ENCODE results near the gene ZNF554.
"Not testable (repeated sequence)": the region's sequence is repeated elsewhere in the genome, so short reads cannot be mapped to it uniquely, and the experiment has no call there.

The ZNF554 gene

DNA sequence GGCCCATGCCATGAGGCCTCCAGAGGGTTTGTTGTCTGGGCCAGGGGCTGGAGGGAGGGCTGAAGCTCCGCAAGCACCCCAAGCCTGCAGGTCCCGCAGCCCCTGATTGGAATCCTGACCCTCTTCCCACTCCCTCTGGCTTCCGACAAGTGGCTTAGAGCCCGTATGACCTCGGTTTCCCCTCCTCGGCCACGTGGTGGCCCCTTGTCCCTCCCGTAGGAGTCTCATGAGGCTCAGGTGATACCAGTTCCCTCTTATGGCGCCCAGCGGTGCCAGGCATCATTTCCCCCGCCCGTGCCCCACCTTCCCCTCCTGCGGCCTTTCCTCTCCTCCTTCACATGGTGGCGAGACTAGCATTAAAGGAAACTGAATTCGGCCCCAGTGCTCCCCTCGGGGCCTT lies 28.2 kb upstream of the ZNF554 start:
- no peak for ATAC-seq

DNA sequence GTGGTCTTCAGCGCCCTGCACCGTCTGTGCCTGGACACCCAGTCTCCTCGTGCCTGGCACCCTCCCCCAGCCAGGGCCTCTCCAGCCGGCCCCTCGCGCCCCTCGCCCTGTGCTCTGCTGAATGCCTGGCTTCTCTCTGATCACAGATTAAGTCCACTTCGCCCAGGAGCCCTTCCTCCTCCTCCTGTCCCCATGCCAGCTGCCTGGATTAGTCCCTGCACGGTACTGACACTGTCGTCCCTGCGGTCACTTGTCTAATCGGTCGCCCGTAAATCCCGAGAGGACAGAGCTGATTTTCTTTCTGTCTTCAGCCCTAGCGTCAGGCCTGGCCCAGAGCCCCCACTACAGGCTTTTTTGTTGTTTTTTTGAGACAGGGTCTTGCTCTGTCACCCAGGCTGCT lies 27.8 kb upstream of the ZNF554 start:
- ATAC-seq: no peak

DNA sequence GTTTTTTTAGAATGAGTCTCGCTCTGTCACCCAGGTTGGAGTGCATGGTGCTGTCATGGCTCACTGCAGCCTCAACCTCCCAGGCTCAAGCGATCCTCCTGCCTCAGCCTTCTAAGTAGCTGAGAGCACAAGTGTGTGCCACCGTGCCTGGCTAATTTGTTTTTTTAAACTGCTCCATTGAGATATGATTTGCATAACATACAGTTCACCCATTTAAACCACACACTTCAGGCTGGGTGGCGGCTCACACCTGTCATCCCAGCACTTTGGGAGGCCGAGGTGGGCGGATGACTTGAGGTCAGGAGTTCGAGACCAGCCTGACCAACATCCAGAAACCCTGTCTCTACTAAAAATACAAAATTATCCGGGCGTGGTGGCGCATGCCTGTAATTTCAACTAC lies 27.0 kb upstream of the ZNF554 start:
- ATAC-seq: not testable (repeated sequence)

DNA sequence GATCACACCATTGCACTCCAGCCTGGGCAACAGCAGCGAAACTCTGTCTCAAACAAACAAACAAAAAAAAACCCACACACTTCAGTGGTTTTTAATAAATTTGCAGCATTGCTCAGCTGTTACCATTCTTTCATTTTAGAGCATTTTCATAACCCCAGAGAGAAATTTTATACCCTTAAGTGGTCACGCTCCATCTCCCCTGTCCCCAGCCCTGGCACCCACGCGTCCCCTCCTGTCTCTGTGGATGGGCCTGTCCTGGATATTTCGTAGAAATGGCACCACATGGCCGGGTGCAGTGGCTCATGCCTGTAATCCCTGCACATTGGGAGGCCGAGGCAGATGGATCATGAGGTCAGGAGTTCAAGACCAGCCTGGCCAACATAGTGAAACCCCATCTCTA lies 26.5 kb upstream of the ZNF554 start:
- ATAC-seq: no peak

DNA sequence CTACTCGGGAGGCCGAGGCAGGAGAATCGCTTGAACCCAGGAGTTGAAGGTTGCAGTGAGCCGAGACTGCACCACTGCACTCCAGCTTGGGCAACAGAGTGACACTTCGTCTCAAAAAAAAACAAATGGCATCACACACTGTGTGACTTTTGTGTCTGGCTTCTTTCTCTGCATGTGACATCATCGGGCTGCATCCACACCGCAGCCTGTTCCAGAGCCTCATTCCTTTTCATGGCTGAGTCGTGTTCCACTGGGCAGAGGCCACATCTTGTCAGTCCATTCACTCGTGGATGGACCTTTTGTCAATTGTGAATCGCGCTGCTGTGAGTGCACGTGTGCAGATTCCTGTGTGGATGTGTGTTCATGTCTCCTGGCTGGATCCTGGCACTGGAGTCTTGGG lies 26.1 kb upstream of the ZNF554 start:
- no peak for ATAC-seq

DNA sequence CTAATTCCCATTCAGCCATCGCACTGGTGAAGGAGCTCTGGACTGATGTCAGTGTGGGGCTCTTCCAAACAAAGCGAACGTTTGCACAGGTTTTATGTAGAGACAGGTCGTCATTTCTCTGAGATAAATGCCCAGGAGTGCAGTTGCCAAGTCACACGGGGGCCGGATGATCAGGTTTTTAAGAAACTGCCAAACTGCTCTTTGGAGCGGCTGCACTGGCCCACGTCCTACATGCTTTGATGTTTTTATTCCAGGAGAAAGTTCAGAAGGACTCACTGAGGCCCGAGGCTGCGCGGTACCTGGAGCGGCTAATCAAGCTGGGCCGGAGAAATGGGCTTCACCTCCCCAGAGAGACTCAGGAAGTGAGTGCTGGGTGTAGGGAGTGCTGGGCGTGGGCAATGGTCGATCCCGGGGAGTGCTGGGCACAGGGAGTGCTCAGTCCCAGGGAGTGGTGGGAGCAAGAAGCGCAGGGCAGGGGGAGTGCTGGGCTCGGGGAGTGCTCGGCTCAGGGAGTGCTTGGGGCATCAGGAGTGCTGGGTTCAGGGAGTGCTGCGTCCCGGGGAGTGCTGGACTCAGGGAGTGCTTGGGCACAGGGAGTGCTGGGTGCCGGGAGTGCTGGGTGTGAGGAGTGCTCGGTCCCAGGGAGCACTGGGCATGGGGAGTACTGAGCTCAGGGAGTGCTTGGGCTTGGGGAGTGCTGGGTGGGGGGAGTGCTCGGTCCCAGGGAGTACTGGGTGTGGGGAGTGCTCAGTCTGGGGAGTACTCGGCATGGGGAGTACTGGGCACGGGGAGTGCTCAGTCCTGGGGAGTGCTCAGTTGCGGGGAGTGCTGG lies 23.6 kb upstream of the ZNF554 start:
- no peak for ATAC-seq

DNA sequence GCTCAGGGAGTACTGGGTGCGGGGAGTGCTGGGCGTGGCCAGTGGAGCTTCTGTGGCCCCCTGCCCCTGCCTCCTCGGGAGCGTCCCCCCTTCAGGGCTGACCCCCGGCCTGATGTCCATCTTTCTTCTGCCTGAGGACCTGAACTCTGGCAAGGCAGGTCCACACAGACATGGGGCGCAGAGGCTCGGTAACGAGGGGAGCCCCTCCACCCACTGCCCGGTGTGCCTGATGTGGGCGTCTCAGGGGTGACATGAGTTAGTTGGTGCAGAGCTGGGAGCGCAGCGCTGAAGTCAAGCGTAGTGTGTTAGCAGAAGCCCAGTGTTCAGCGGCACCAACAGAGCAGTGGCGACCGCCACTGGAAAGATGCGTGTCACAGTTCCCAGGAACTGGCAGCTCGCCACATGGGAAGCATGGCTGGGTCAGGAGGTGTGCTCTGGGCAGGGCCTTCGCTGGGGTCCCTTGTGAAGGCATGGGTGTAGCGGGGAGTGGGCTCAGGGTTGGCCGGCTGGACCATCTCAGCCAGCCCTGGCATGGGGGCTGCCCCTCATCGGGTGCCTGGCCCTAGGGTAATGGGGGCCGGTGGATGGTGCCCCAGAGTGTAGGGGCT lies 22.9 kb upstream of the ZNF554 start:
- ATAC-seq: no peak

DNA sequence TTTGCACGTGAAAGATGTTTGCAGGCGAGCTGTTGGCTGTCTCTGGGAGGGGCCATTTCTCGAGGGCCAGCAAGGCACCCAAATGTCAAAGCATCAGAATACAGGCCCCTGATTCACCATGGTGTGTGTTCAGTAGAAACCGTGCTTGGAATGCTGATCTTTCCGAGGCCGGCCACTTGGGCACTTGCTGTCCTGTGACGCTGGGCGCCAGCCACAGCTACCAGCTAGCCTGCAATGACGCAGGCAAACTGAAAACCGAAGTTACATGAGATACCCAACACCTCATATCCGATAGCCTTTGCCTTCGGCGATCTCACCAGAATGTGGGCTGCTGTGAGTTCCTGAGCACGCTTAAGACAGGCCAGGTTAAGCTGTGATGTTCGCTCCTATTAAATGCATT lies 22.4 kb upstream of the ZNF554 start:
- ATAC-seq: no peak

DNA sequence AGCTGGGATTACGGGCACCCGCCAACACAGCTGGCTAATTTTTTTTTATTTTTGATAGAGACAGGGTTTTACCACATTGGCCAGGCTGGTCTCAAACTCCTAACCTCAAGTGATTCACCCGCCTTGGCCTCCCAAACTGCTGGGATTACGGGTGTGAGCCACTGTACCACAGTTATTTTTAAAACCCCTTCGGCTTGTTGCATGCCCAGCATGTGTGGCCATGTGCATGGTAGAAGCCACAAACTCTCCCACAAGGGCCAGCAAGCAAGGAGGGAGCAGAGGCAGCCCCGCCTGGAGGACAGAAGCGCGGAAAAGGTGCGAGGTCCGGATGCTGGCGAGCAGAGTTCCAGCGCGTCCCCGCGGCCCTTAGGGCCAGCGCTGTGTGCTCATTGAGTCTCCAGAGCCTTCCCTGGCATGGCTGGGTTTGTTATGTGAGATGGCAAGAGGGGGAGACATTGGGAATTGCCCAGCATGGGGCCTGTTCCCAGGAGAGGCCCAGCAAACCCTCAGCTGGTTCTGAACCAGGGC lies 21.4 kb upstream of the ZNF554 start:
- no peak for ATAC-seq

DNA sequence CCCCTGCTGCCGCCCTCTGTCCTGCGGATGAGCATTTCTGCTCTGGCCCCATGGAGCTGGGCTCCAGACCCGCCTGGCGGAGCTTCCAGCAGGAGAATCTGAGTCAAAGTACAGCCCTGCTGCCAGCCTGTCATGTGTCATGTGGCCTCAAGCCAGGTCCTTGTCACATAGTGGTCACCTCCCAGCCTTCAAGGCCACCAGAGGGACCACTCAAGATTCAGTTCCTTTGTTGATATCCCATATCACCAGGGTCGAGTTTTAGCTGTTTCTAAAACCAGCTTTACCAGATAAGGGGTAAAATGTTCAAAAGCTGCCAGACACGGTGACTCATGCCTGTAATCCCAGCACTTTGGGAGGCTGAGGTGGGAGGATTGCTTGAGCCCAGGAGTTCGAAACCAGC lies 20.9 kb upstream of the ZNF554 start:
- no peak for ATAC-seq

DNA sequence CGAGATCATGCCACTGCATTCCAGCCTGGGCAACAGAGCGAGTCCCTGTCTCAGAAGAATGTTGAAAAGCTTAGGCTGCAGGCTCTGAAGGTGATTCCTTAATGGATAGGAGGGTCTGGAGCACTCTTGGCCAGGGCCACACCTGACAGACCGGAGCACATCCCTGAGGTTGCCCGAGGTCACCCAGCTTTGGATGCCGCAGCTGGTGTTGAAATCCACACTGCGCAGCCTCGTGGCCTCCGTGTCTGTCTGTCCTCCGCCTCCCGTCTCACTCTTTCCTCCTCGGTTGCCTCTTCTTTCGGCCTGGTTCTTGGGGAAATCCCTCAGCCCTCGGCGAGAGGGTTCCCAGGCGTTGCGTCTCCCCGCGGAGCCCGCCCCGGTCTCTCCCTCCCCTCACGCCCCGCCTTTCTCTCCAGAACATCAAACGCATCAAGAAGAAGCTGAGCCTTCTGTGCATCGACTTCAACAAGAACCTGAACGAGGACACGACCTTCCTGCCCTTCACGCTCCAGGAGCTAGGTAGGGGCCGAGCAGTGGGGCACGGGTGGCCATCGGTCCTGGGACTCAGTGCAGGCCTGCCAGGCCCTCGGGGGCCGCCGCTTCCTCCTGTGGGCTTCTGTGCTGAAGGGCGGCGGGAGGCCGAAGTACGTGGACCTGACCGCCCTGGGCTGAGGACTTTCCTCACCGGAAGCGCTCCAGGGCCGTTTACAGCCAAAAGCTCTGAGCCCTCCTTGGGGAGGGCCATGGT lies 20.2 kb upstream of the ZNF554 start:
- ATAC-seq: no peak

DNA sequence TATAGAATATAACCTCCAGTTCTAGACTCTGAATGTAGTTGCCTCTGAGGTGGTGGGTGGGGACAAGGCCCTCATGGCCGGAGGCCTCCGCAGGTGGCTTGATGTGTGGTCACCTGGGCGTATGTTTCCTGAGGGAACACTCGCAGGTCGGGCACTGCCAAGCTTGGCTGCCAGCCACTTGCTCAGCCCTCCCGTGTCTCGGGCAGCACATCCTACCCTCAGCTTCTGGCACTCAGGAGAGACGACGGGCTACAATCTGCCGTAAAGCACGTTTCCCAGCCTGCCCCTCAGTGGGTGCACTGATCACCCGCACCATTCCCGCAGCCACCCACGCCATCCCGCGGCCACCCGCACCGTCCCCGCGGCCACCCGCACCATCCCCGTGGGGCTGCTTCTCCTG lies 19.2 kb upstream of the ZNF554 start:
- no peak for ATAC-seq

DNA sequence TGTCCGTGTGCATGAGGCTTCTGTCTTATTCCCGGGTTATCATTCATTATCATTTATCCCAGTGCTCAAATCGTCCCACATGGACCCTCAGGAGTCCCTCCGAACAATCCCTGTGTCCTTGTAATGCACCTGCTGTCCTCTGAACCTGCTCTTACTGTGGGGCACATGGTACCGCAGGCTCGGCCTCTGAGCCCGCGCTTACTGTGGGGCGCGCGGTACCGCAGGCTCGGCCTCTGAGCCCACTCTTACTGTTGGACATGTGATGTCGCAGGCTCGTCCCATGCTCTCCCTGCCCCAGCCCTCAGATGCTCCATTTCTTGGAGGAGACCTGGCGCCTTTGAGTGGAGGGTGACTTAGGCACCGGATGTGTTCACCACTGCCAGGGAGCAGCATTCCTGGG lies 16.8 kb upstream of the ZNF554 start:
- no peak for ATAC-seq

DNA sequence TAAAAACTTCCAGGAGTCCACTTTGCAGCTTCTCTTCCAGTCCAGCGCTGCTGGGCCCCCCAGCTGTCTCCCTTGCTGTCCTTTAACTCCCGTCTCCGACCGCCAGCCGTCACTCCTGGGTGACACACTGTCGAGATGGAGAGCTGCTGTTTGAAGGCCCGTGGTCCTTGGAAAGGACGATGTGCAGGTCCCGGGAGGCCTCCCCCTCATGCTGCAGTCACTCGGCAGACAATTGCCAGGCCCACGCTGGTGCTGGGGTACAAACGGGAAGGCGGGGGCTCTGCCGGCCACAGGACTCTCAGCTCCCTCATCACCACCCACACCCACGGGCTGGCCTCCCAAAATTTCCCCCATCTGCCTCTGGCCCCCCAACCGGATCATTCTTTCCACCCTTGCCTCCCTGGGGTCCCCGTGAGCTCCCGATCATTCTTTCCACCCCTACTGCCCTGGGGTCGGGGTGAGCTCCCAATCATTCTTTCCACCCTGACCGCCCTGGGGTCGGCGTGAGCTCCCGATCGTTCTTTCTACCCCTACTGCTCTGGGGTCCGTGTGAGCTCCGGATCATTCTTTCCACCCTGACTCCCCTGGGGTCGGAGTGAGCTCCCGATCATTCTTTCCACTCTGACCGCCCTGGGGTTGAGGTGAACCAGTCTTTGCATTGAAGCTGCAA lies 16.0 kb upstream of the ZNF554 start:
- no peak for ATAC-seq

DNA sequence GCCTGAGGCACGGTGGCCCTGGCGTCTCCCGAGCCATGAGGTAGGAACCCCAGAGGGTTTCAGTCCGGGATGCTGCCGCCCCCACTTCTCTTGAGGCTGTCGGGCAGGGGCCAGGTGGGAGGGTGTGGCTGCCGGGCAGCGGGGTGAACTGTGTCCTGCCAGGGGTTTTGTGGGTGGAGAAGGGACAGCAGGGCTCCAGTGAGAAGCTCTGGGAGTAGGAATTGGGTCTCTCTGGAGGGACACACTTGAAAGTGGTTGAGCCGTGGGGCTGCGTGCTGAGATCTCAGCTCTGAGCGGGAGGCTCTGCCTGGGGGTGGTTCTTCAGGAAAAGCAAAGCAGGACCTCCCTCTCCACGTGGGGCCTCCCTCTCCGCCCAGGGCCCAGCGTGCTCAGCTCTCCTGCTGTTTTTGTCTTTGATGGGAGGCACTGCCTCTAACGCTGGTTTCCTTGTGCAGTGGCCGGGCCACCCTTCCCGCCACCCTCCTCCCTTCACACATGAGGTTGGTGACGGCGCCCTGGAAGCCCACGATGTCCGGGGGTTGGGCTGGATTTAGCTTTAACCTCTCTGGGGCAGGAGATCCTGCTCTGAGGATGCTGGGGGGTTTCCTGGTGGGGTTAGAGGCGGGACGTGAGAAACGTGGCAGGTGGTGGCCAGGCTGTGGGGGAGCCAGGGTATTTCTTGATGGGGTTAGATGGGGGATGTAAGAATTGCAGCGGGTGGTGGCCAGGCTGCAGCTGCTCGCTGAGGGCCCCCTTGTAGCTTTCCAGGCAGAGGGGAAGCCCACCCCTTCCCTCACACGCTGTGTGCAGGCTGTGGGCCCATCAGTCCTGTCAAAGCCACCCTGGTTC lies 15.3 kb upstream of the ZNF554 start:
- ATAC-seq: no peak

DNA sequence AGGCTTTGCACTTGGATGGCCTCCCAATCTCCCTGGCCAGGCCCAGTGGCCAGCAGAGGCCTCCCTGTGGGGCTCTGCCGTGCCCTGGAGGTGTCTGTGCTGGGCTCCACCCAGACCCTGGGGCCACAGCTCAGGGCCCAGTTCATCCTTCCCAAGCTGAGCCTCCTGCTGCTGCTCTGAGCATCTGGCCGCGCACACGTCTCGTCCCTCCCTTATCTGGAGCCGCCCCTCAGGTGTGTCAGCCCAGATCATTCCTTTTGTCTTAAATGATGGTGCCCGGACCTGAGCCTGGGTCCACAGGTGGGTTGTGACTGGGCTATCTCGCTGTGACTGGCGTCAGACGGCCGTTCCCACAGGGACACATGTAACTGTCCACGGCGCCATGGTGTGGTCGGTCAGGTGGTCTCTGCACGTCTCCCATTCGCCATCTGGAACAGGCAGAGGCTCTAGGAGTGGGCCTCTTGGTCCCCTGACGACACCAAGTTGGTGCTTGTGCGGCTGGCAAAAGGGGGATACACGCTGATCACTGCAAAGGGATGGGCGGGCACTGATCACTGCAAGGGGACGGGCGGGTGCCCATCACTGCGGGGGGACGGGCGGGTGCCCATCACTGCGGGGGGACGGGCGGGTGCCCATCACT lies 14.3 kb upstream of the ZNF554 start:
- ATAC-seq: no peak

DNA sequence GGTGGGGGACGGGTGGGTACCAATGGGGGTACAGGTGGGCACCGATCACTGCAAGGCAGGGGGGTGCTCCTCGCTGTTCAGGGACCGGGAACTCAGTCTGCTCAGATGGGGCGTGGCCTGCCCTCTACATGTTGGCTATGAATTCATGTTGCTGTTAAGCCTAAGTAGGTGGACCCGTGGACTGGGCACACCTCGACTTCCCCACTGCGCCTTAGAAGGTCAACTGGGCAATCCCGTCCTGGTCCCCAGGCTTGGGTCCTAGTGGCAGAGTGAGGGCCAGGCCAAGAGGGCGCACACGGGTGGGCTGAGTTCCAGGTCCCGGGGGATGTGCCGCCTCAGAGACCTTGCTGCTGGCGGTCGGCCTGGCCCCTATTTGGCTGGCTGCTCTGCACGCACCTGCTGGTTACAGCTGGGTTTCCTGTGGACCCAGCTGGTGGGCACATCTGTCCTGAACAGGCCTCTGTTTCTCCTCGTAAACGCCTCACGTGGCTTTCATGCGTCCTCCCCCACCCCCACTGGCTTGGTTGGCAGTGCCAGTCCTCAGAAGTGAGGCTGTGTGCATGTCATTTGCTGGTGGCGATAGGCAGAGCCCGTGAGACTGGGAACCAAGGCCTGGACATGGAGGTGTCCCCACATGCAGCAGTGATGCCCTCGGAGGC lies 13.5 kb upstream of the ZNF554 start:
- no peak for ATAC-seq

DNA sequence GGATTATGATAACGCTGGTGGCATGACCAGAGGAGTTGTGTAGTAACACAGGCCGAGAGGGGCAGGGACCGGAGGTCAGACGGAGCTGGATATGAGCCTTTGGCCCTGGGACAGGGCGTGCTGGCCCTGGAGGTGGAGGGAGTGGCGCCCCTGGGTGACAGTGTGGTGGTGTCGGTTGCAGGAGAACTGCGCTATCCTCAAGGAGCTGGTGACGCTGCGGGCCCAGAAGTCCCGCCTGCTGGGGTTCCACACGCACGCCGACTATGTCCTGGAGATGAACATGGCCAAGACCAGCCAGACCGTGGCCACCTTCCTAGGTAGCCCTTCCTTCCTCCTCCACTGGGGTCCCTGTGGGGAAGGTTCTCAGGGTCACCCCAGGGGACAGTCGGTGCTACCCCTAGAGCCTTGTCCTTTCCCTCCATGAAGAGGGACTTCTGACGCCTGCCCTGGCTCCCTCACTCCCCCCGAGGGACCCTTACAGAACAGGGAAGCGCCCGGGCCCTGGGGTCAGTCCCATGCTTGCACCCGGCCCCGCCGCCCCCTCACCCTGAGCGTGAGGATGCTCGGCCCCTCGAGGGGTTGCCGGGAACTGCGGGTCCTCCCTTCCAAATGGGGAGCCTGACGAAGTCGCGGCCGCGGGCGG lies 12.8 kb upstream of the ZNF554 start:
- no peak for ATAC-seq

DNA sequence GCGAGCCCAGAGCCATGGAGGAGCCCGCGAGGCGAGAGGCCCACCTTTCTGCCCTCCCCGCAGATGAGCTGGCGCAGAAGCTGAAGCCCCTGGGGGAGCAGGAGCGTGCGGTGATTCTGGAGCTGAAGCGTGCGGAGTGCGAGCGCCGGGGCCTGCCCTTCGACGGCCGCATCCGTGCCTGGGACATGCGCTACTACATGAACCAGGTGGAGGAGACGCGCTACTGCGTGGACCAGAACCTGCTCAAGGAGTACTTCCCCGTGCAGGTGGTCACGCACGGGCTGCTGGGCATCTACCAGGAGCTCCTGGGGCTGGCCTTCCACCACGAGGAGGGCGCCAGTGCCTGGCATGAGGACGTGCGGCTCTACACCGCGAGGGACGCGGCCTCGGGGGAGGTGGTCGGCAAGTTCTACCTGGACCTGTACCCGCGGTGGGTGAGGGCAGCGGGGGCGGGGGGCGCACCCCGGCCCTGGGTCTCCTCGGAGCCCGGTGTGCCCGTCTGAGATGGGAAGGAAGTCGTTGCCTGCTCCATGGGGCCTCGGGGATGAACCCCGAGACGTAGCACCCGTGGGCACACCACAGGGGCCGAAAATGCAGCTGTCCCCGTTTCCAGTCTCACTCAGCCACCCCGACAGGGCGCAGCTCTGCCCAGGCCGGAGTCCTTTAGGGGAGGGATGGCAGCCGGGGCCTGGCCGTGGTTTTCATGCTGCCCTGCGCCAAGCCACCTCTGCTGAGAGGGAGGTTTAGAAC lies 12.1 kb upstream of the ZNF554 start:
- no peak for ATAC-seq
